Measurements from ENCODE around the gene MED28. TPM values are rescaled to one million over a fixed set of nuclear protein-coding genes. Genes with fewer than 3 reads are reported as not detected.

MED28 gene
- total RNA-seq, 4 donors from 2014 or later, result 6.1 to 14.5 (median 11.5) TPM

- Histone ChIP-seq H3K4me3 (no peak overlapping the region), H3K27me3 (no peaks in the 10 kb centered on the region), H3K4me1 (no peaks in the 10 kb centered on the region), H3K27ac (no peak overlapping the region), H3K9me3 (no peaks in the 10 kb centered on the region), H3K36me3 (no peaks in the 10 kb centered on the region)
- intact Hi-C loops (cut with DNase I), result no loop called here
- no peak for TF ChIP-seq POLR2A (IDR thresholded peaks at IDR 0.05)
- TF ChIP-seq CTCF (IDR thresholded peaks at IDR 0.05), result no peak
- DNase-seq, result no peak
- 57 to 83% methylated on average over 5 of the region's 5 CpGs for WGBS, 2 donors
These were observed 66.3 kb downstream of the MED28 start for GRCh38 chr4:17680559-17681280.

GRCh38 chr4:17681281-17682221, 67.1 kb downstream of the MED28 start:
- WGBS, 2 donors, result 66 to 79% methylated on average over 5 to 7 of the region's 7 CpGs
- no peak for TF ChIP-seq CTCF (IDR thresholded peaks at IDR 0.05)
- no peak for TF ChIP-seq POLR2A (IDR thresholded peaks at IDR 0.05)
- intact Hi-C loops (cut with DNase I), result no loop called here

GRCh38 chr4:17682222-17682566, 67.8 kb downstream of the MED28 start:
- DNase-seq, result no peak
- no peaks in the 10 kb centered on the region for H3K4me1 ChIP-seq
- H3K27ac ChIP-seq, result no peak overlapping the region
- no peaks in the 10 kb centered on the region for H3K36me3 ChIP-seq
- TF ChIP-seq POLR2A (IDR thresholded peaks at IDR 0.05), result no peak
- no peak for TF ChIP-seq CTCF (IDR thresholded peaks at IDR 0.05)
- 44 to 62% methylated on average over 2 of the region's 2 CpGs for WGBS, 2 donors
- no peaks in the 10 kb centered on the region for H3K9me3 ChIP-seq
- intact Hi-C loops (cut with DNase I), result no loop called here
- no peak overlapping the region for H3K4me3 ChIP-seq
- H3K27me3 ChIP-seq, result no peaks in the 10 kb centered on the region

More at GRCh38 chr4:17681281-17682221, 67.1 kb downstream of the MED28 start:
- Histone ChIP-seq H3K27ac (no peak overlapping the region), H3K4me3 (no peak overlapping the region), H3K36me3 (no peaks in the 10 kb centered on the region), H3K27me3 (no peaks in the 10 kb centered on the region), H3K9me3 (no peaks in the 10 kb centered on the region), H3K4me1 (no peaks in the 10 kb centered on the region)
- no peak for DNase-seq

Other genes starting within 250 kb of the MED28 start
- gene QDPR, start 102.6 kb upstream of the MED28 start, total RNA-seq, result 1 to 10 TPM; 5.5 to 9.4 (median 8.5) TPM
- gene CLRN2, start 99.5 kb upstream of the MED28 start, total RNA-seq, result not detected
- 10 to 100 TPM; 30.2 to 80.5 (median 54.6) TPM for gene LAP3, start 37.4 kb upstream of the MED28 start, total RNA-seq
- gene FAM184B, start 167.0 kb downstream of the MED28 start, total RNA-seq, result under 1 TPM; 0.18 to 0.76 (median 0.19) TPM
- gene DCAF16, start 196.1 kb downstream of the MED28 start, total RNA-seq, result 10 to 100 TPM in 2 of 4 donors, 1 to 10 TPM in 2; 5.6 to 28.2 (median 12.2) TPM
- gene NCAPG, start 196.3 kb downstream of the MED28 start, total RNA-seq, result 10 to 100 TPM in 2 of 4 donors, 1 to 10 TPM in 2; 3.8 to 19.4 (median 12.5) TPM

Data from esophagus squamous epithelium (tissue), 5 donors.